ENCODE results near the gene ING1.
A peak's percentile ranks its signal among the peaks of the same experiment; 100 is the strongest.
"Not testable (repeated sequence)": the region's sequence is repeated elsewhere in the genome, so short reads cannot be mapped to it uniquely, and the experiment has no call there.

Gene ING1

GRCh38 chr13:110696776-110697175, 16.7 kb upstream of the ING1 start:
- DNase-seq, result no peak

DNA sequence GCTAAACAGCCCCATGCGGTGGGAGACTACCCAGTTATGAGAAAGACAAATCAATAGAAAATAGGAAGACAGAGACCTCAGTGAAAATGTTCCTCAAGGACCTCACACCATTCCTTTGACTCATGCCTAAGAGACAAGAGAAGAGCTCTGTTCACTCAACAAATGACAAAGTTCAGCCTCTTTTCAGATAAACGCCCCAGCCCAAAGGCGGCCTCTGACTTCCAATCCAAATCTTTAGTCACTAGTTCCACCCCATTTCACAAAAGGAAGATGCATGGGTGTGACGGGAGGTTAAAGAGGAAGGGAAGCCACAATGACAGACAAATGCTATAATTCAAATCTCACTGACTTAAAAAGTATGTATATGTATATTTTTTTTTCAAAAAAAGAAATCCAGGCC, 15.7 kb upstream of the ING1 start:
- no peak for DNase-seq

DNA sequence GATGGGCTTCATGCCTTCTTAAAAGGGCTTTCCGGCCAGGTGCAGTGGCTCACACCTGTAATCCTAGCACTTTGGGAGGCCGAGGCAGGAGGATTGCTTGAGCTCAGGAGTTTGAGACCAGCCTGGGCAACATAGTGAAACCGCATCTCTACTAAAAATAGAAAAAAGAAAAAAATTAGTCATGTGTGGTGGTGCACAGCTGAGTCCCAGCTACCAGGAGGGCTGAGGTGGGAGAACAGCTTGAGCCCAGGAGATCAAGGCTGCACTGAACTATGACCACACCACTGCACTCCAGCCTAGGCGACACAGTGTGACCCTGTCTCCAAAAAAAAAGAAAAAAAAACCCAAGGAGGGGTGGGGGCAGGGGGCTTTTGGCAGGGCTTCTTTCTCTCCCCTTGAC, 14.8 kb upstream of the ING1 start:
- DNase-seq, result no peak

- no peak for DNase-seq
These were observed 14.1 kb upstream of the ING1 start for GRCh38 chr13:110699148-110700145.

DNA sequence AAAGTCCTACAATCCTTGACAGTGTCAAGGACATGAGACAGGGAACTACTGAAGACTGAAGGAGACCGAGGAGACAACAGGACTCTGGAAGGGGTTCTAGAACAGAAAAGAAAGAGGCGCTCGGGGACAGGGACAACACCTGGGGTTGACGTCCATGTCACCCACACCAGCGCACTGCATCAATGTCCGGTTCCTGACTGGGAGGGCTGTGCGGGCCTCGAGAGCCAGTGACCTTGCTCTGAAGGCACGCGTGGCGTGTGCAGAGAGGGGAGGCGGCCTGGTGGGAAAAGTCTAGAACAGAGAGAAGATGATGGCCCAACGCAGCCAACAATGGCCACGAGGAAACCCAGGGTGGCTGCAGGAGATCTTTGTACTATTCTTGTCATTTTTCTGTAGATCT, 13.3 kb upstream of the ING1 start:
- no peak for DNase-seq

- no peak for DNase-seq
These were observed 12.9 kb upstream of the ING1 start for GRCh38 chr13:110700641-110701040.

GRCh38 chr13:110701061-110701460, 12.4 kb upstream of the ING1 start:
- DNase-seq, result not testable (repeated sequence)

DNA sequence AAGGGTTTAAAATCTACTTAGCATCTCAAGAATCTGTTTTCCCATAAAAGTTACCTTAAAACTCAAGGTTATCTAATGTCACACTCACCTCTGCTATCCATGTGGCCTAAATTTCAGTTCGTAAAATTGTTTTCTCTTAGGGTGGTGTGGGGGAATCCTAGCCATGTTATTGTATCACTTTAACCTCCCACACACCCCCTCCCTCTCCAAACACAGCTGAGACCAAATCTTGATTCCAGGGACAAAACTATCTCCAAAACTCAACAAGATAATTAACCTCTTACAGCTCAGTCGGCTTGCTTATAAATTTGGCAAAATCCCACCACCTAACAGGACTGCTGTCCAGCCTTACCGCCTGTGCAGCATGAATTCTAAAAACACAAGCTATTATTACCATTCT, 11.4 kb upstream of the ING1 start:
- DNase-seq, result no peak

GRCh38 chr13:110702591-110703526, 10.6 kb upstream of the ING1 start:
- DNase-seq, result no peak

DNA sequence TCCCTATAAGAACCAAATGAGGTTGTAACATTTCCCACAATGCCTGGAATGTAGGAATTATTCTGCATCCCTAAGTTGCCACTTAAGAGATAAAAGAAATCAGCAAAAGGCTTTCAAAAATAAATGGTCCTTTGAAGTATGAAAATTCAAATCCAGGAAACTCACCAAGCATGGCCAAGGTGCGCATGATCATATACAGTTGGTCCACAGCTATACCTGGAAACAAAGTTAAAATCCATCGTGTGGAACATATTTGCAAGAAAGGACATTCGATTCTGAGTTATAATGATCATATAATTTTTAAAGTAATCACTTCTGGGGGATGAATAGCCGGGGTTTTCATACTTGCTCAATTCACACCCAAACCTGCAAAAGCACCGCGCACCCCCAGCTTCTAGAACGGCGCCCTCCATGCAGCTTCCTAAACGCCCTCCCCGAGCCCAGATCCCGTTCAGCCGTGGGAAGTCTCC, 8.1 kb upstream of the ING1 start:
- DNase-seq, result no peak

DNA sequence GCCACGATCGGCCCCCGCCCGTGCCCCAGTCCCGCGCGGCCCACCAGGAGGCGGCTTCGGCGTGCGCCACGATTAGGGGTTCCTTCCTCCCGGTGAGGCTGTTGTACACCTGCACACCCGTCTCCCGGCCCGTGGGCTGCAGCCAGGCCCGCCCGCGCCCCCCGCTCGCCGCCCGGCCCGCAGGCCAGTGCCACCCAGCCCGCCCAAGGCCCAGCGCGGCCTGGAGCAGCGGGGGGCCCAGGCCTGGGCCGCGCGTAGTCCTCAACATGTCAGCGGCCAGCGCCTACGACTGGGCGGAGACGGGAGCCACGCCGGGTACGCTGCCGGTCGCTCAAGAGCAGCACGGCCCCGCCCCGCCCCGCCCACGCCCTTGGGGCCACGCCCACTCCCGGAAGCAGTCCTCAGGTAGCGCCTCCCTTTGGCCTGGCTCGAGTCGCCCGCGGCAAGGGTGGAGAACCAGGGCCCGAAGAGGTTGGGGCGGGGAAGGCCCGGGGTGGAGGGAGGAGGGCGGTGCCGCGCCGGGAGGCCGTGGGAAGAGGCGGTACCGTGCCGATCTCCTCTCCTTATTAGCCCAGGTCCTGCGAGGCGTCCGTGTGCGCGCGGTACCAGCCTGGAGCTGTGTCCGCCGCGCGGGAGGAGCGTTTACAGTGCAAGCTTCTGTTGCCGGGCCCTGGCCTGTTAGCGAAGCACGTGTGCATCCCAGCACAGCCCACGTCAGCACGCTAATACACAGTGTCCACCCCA, 7.5 kb upstream of the ING1 start, which contains the start of gene CARS2:
Gene CARS2 (minus strand): TSS at position 291 of the 744 bp plus-strand sequence. CDS start 23 bp downstream, at position 268.
- peak; percentile 71 for DNase-seq

- DNase-seq, result no peak
These were observed 6.7 kb upstream of the ING1 start for GRCh38 chr13:110706570-110707372.

DNA sequence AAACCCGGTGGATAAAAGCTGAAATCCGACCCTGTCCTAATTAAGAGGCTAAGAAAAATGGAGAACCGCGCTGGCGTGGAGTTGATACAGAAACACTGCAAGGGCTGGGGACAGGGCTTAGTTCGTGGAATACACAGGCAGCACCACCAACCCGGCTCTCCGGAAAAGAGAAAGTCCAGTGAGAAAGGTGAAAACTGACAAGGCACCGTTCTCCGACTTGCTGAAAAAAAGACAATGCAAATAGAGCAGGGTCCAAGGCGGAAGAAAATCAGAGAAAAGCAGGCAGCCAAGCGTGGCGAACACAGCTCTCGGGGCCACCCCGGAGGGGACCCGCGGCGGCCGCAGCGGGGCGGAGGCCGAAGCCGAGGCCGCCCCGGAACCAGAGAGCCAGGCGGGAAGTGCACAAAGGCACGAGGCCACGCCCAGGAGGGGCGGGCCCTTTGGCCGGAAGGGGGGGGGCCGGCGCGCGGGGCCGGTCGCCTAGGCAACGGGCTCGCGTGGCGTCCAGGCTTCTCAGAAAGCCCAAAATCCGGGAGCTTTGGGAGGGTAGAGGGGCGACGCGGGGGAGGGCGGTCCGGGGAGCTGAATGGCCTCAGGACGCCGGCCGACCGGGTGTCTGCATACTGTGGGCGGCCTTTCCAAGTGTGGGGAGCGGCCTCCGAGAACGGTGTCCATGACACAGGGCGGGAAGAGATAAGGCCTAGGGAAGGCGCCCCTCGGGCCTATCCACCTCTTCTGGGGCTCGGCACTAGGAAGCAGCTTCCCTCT, 1.2 kb upstream of the ING1 start:
- DNase-seq, result peak; percentile 81

GRCh38 chr13:110712849-110713641, 455 bp upstream of the ING1 start:
- DNase-seq, result peak; percentile 91

DNA sequence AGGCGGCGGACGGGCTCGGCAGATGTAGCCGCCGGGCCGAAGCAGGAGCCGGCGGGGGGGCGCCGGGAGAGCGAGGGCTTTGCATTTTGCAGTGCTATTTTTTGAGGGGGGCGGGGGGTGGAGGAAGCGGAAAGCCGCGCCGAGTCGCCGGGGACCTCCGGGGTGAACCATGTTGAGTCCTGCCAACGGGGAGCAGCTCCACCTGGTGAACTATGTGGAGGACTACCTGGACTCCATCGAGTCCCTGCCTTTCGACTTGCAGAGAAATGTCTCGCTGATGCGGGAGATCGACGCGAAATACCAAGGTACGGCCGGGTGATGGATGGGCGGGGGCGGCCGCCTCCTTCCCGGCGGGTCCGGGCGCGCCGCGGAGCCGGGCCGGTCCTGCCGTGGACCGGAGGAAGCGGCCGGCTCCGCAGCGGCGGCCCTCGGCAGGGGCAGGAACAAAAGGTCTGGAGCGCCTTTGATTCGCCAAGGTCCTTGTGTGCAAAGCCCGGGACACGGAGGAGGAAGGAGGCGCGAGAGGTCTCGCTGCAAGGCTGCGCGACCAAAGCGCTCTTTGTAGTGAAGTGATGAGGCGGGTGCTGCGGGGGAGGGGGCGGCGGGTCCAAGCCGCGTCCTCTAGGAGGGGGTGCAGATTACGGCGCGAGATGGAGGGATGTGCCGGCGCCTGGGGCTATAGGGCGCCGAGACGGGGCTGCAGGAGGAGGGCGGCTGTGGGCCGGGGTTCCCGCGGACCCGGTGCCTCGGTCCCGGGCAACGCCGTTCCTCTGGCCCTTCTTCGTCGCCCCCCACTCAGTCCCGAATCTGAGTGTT, 689 bp downstream of the ING1 start:
- no peak for DNase-seq

- no peak for DNase-seq
These were observed 1.4 kb downstream of the ING1 start for GRCh38 chr13:110714797-110715394.

DNA sequence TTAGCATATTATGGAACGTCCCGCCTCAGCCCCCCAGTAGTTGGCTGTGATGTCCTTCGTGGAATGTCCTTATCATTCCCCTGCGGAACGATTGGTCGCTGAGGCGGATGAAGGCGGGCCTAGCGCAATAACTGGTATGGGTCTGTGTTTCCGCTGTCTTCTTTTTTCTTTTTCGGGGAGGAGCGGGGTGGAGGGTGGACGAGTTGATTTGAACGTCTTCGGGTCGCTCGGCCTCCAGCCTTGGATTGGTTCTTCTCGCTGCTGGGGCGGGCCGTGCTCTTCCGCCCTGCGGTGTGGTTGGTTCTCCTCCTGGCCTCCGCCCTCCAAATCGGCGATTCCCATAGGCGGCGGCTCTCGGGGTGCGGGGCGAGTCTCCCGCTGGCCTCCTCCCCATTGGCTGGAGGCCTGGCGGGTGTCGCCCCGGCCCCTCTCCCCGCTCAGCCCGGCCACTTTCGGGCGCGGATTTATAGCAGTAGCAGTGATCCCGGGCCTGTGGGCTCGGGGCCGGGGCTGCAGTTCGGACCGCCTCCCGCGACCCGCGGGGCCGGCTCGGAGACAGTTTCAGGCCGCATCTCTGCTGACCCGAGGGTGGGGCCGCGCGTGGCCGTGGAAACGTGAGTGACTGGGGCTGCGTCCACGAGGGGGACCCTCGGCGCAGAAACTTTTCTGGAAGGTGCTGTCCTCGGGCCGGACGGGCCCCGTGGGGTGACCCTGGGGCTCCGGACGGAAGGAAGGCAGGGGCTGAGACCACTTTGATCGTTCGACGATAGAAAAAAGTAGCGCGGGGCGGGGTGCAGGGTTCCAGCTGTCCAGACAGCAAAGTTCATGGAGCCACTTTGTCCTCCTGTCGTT, 2.1 kb downstream of the ING1 start:
- DNase-seq, result peak; percentile 99

GRCh38 chr13:110716247-110716515, 2.7 kb downstream of the ING1 start:
- no peak for DNase-seq

Data from KG1 (cell line).